GM23338 (cell line): ENCODE results near the gene FMN1. TPM values are rescaled to one million over a fixed set of nuclear protein-coding genes. Genes with fewer than 3 reads are reported as not detected.

ENCODE experiments used
- ATAC-seq: fragments of 200-7000 bp; cut with Tn5 transposase; 3 replicates; pipeline ENCODE4 v1.9.1; 2020
- DNase-seq: peaks from one replicate; pipeline ENCODE4 v3.0.0-alpha.2; 2015; ENCODE audit warnings: low spot score
- H2AFZ ChIP-seq: fragments of 200-600 bp; sonication (generic); 2 replicates; pipeline ENCODE4 v1.8.0; 2016; ENCODE audit warnings: antibody characterized with exemption, mild to moderate bottlenecking, moderate library complexity
- H3F3A ChIP-seq: fragments of 200-600 bp; sonication (generic); replicated peaks from 2 replicates; pipeline ENCODE4 v1.8.0; 2017; ENCODE audit warnings: antibody characterized with exemption, mixed run types, low read depth
- H3K27ac ChIP-seq: fragments of 200-600 bp; sonication (generic); 2 replicates; pipeline ENCODE4 v1.6.1; 2016; ENCODE audit warnings: low read depth
- H3K27me3 ChIP-seq: fragments of 200-600 bp; sonication (generic); 2 replicates; pipeline ENCODE4 v1.8.0; 2016; ENCODE audit warnings: mild to moderate bottlenecking, mixed run types, moderate library complexity; ENCODE audit not compliant: insufficient read depth
- H3K36me3 ChIP-seq: fragments of 200-600 bp; sonication (generic); 2 replicates; pipeline ENCODE4 v1.8.0; 2016; ENCODE audit warnings: mild to moderate bottlenecking; ENCODE audit not compliant: insufficient read depth
- H3K4me1 ChIP-seq: fragments of 200-600 bp; sonication (generic); 2 replicates; pipeline ENCODE4 v1.8.0; 2016; ENCODE audit warnings: mild to moderate bottlenecking, moderate library complexity; ENCODE audit not compliant: insufficient read depth
- H3K4me2 ChIP-seq: fragments of 200-600 bp; sonication (generic); 2 replicates; pipeline ENCODE4 v1.7.1; 2017; ENCODE audit warnings: mixed run types
- H3K4me3 ChIP-seq: fragments of 200-600 bp; sonication (generic); 2 replicates; pipeline ENCODE4 v1.6.1; 2016; ENCODE audit warnings: mixed run types
- H3K79me2 ChIP-seq: fragments of 200-600 bp; sonication (generic); replicated peaks from 2 replicates; pipeline ENCODE4 v1.8.0; 2017; ENCODE audit warnings: mild to moderate bottlenecking; ENCODE audit not compliant: insufficient read depth
- H3K9me2 ChIP-seq: fragments of 200-600 bp; sonication (generic); 2 replicates; pipeline ENCODE4 v1.8.0; 2017; ENCODE audit not compliant: insufficient read depth
- H4K20me1 ChIP-seq: fragments of 200-600 bp; sonication (generic); replicated peaks from 2 replicates; pipeline ENCODE4 v1.8.0; 2017; ENCODE audit warnings: mild to moderate bottlenecking; ENCODE audit not compliant: insufficient read depth
- H3K27ac Mint-ChIP-seq: 2 replicates; pipeline ENCODE4 v1.8.0; 2020; ENCODE audit warnings: inconsistent platforms, mild to moderate bottlenecking, moderate library complexity, mixed read lengths
- H3K27me3 Mint-ChIP-seq: 3 replicates; pipeline ENCODE4 v1.8.0; 2022; ENCODE audit warnings: low read depth, mild to moderate bottlenecking, moderate library complexity, mixed read lengths, inconsistent platforms; ENCODE audit not compliant: insufficient read depth, poor library complexity
- H3K36me3 Mint-ChIP-seq: 3 replicates; pipeline ENCODE4 v1.8.0; 2021; ENCODE audit warnings: low read depth, mild to moderate bottlenecking, inconsistent platforms, moderate library complexity, mixed read lengths
- H3K4me1 Mint-ChIP-seq: 3 replicates; pipeline ENCODE4 v1.8.0; 2020; ENCODE audit warnings: mild to moderate bottlenecking, inconsistent platforms, mixed read lengths
- H3K4me3 Mint-ChIP-seq: 3 replicates; pipeline ENCODE4 v1.8.0; 2021; ENCODE audit warnings: moderate library complexity, mild to moderate bottlenecking, inconsistent platforms, mixed read lengths
- H3K9me3 Mint-ChIP-seq: 3 replicates; pipeline ENCODE4 v1.8.0; 2020; ENCODE audit warnings: moderate library complexity, mild to moderate bottlenecking, inconsistent platforms, mixed read lengths
- EZH2phosphoT487 ChIP-seq: fragments of 200-600 bp; sonication (generic); IDR thresholded peaks from one replicate; pipeline ENCODE4 v1.8.1; 2018; ENCODE audit warnings: antibody characterized with exemption; ENCODE audit not compliant: unreplicated experiment
- NANOG ChIP-seq: IDR thresholded peaks from 2 replicates; pipeline ENCODE4 v1.6.1; 2016; ENCODE audit warnings: antibody characterized with exemption, borderline replicate concordance
- POLR2AphosphoS5 ChIP-seq: IDR thresholded peaks from 2 replicates; pipeline ENCODE4 v1.6.1; 2016; ENCODE audit warnings: antibody characterized with exemption, low read depth
- REST ChIP-seq: IDR thresholded peaks from one replicate; pipeline ENCODE4 v1.6.1; 2018; ENCODE audit warnings: antibody characterized with exemption; ENCODE audit not compliant: unreplicated experiment
- ZNF114 ChIP-seq: fragments of 250-450 bp; sonication (Bioruptor Pico); IDR thresholded peaks from 2 replicates; pipeline ENCODE4 v1.5.0; 2020; ENCODE audit warnings: mild to moderate bottlenecking, moderate library complexity
- ZNF462 ChIP-seq: fragments of 250-450 bp; sonication (Bioruptor Pico); IDR thresholded peaks from 2 replicates; pipeline ENCODE4 v1.5.0; 2020; ENCODE audit warnings: mild to moderate bottlenecking, moderate library complexity
- polyA plus RNA-seq: library from polyadenylated mRNA; unstranded; fragments of >200 nt; fragmentation: Nextera tagmentation; extraction: Ambion mirVana; gene quantifications from 2 replicates; pipeline ENCODE4 v1.2.1, GENCODE V29; 2016
- total RNA-seq: library from RNA; depleted of rRNA; stranded (reverse); fragments of >200 nt; shearing (Covaris generic); gene quantifications from 2 replicates; pipeline ENCODE4 v1.2.3, GENCODE V29; 2014

Gene FMN1
- total and polyA plus RNA-seq, 2 experiments from 2014 or later, result 1.2 to 1.6 TPM

GRCh38 chr15:33207646-33208045 lies 13.1 kb upstream of the FMN1 start (continued):
- TF ChIP-seq ZNF462 (CRISPR knock-in tag) (no peak), EZH2phosphoT487 (no peak), ZNF114 (CRISPR knock-in tag) (no peak), REST (no peak), POLR2AphosphoS5 (no peak)

- Mint-ChIP-seq H3K9me3 (no peaks in the 10 kb centered on the region), H3K4me1 (peaks cover 13% of the 10 kb centered on the region), H3K36me3 (no peaks in the 10 kb centered on the region), H3K27me3 (peaks cover 6% of the 10 kb centered on the region), H3K4me3 (no peak overlapping the region), H3K27ac (no peak overlapping the region)
- Histone ChIP-seq H3F3A (no peaks in the 10 kb centered on the region), H2AFZ (no peak overlapping the region; the same call in 1 of the 2 replicates), H3K4me3 (no peak overlapping the region), H3K36me3 (no peaks in the 10 kb centered on the region), H3K9me2 (no peaks in the 10 kb centered on the region), H3K27ac (no peak overlapping the region), H3K4me1 (peaks cover 6% of the 10 kb centered on the region; the same call in 1 of the 2 replicates), H3K79me2 (no peaks in the 10 kb centered on the region), H4K20me1 (no peaks in the 10 kb centered on the region), H3K27me3 (no peaks in the 10 kb centered on the region), H3K4me2 (no peak overlapping the region)
- DNase-seq (no peak), ATAC-seq (no peak)
- TF ChIP-seq REST, result no peak
- no peak for TF ChIP-seq EZH2phosphoT487
- TF ChIP-seq NANOG, result no peak
Measured at GRCh38 chr15:33206366-33206765, 11.9 kb upstream of the FMN1 start.
